ENCODE data around the gene CCR5.

The CCR5 gene

GRCh38 chr3:46351646-46352045 lies 19.1 kb upstream of the CCR5 start:
- ATAC-seq (ENCODE audit: insufficient read depth, low read depth) (no peak), DNase-seq (no peak)
- no peak for TF ChIP-seq EZH2 (IDR thresholded peaks at IDR 0.05; ENCODE audit: borderline replicate concordance, low read depth, low read length, severe bottlenecking)
- TF ChIP-seq CTCF (IDR thresholded peaks at IDR 0.05; ENCODE audit: borderline replicate concordance, extremely low read depth, low read length, poor library complexity, severe bottlenecking), result no peak
- 0 out of 2 replicates have a peak overlapping the region, but pooled peaks have one; percentile 0 for H3K27ac ChIP-seq (ENCODE audit: low read length)
- no peaks in the 10 kb centered on the region for H3K36me3 ChIP-seq (ENCODE audit: insufficient read depth, low read length)
- H3K9me3 ChIP-seq (ENCODE audit: insufficient read depth, low read length, severe bottlenecking), result peaks cover 5% of the 10 kb centered on the region
- no peaks in the 10 kb centered on the region for H3K79me2 ChIP-seq (ENCODE audit: insufficient read depth, low read length)
- H3K4me2 ChIP-seq (ENCODE audit: insufficient read depth, low read length), result no peak overlapping the region
- peaks cover 60% of the 10 kb centered on the region for H3K4me1 ChIP-seq (ENCODE audit: insufficient read depth, low read length)
- H3K4me3 ChIP-seq (ENCODE audit: low read depth in 1 of 2, low read length in 2 of 2), result no peak overlapping the region
- H3K27me3 ChIP-seq (ENCODE audit: insufficient read depth, low read length, poor library complexity), result no peaks in the 10 kb centered on the region
- H3K9ac ChIP-seq (ENCODE audit: low read depth, low read length), result no peak overlapping the region
- no peak overlapping the region for H2AFZ ChIP-seq (ENCODE audit: low read depth, low read length)
- no peaks in the 10 kb centered on the region for H4K20me1 ChIP-seq (ENCODE audit: insufficient read depth, low read length)

GRCh38 chr3:46353090-46353489 lies 17.7 kb upstream of the CCR5 start:
- Histone ChIP-seq H3K36me3 (ENCODE audit: insufficient read depth, low read length) (no peaks in the 10 kb centered on the region), H4K20me1 (ENCODE audit: insufficient read depth, low read length) (no peaks in the 10 kb centered on the region), H3K4me2 (ENCODE audit: insufficient read depth, low read length) (no peak overlapping the region), H3K9me3 (ENCODE audit: insufficient read depth, low read length, severe bottlenecking) (no peaks in the 10 kb centered on the region), H3K4me3 (ENCODE audit: low read depth in 1 of 2, low read length in 2 of 2) (no peak overlapping the region), H3K79me2 (ENCODE audit: insufficient read depth, low read length) (no peaks in the 10 kb centered on the region), H3K9ac (ENCODE audit: low read depth, low read length) (no peak overlapping the region), H3K27me3 (ENCODE audit: insufficient read depth, low read length, poor library complexity) (no peaks in the 10 kb centered on the region), H3K27ac (ENCODE audit: low read length) (no peak overlapping the region), H3K4me1 (ENCODE audit: insufficient read depth, low read length) (peaks cover 58% of the 10 kb centered on the region), H2AFZ (ENCODE audit: low read depth, low read length) (no peak overlapping the region)
- DNase-seq (no peak), ATAC-seq (ENCODE audit: insufficient read depth, low read depth) (no peak)
- TF ChIP-seq CTCF (IDR thresholded peaks at IDR 0.05; ENCODE audit: borderline replicate concordance, extremely low read depth, low read length, poor library complexity, severe bottlenecking) (no peak), EZH2 (IDR thresholded peaks at IDR 0.05; ENCODE audit: borderline replicate concordance, low read depth, low read length, severe bottlenecking) (no peak)

- DNase-seq (no peak), ATAC-seq (ENCODE audit: insufficient read depth, low read depth) (no peak)
- H3K79me2 ChIP-seq (ENCODE audit: insufficient read depth, low read length), result no peaks in the 10 kb centered on the region
- no peak within 1 kb of the TSS for H2AFZ ChIP-seq (ENCODE audit: low read depth, low read length)
- peak within 1 kb of the TSS; percentile 34 for H3K27ac ChIP-seq (ENCODE audit: low read length)
- H4K20me1 ChIP-seq (ENCODE audit: insufficient read depth, low read length), result no peaks in the 10 kb centered on the region
- H3K9ac ChIP-seq (ENCODE audit: low read depth, low read length), result no peak within 1 kb of the TSS; the same call in 1 of the 2 replicates
- no peak within 1 kb of the TSS for H3K4me2 ChIP-seq (ENCODE audit: insufficient read depth, low read length)
- H3K36me3 ChIP-seq (ENCODE audit: insufficient read depth, low read length), result no peaks in the 10 kb centered on the region
- H3K27me3 ChIP-seq (ENCODE audit: insufficient read depth, low read length, poor library complexity), result no peaks in the 10 kb centered on the region
- no peaks in the 10 kb centered on the region for H3K9me3 ChIP-seq (ENCODE audit: insufficient read depth, low read length, severe bottlenecking)
- H3K4me3 ChIP-seq (ENCODE audit: low read depth in 1 of 2, low read length in 2 of 2), result no peak within 1 kb of the TSS
- peaks cover 50% of the 10 kb centered on the region for H3K4me1 ChIP-seq (ENCODE audit: insufficient read depth, low read length)
- TF ChIP-seq CTCF (IDR thresholded peaks at IDR 0.05; ENCODE audit: borderline replicate concordance, extremely low read depth, low read length, poor library complexity, severe bottlenecking) (no peak), EZH2 (IDR thresholded peaks at IDR 0.05; ENCODE audit: borderline replicate concordance, low read depth, low read length, severe bottlenecking) (no peak)
These were observed 16.9 kb upstream of the CCR5 start, which contains the start of gene CCR2 for GRCh38 chr3:46353647-46354410. Gene CCR2 (plus strand): TSS chr3:46354111. CDS start chr3:46357528, 3,417 bp downstream.
